Measurements from ENCODE around the gene LRP5. TPM values are rescaled to one million over a fixed set of nuclear protein-coding genes. Genes with fewer than 3 reads are reported as not detected.
A peak's percentile ranks its signal among the peaks of the same experiment; 100 is the strongest.

LRP5 gene
- total RNA-seq, 1 donor from 2014 or later, result 54.7 TPM

- Histone ChIP-seq H3K4me1 (peaks cover 12% of the 10 kb centered on the region), H3K27ac (replicated peaks) (no peak overlapping the region), H3K4me3 (no peak overlapping the region), H3K9me3 (replicated peaks) (peaks cover 16% of the 10 kb centered on the region), H3K36me3 (peaks cover 78% of the 10 kb centered on the region), H3K27me3 (ENCODE audit: low read depth) (no peaks in the 10 kb centered on the region)
- intact Hi-C loops (cut with micrococcal nuclease), result no loop called here
- no peak for DNase-seq
- no peak for TF ChIP-seq CTCF (IDR thresholded peaks at IDR 0.05; ENCODE audit: borderline replicate concordance)
Observed at GRCh38 chr11:68425866-68426380, 113.5 kb downstream of the LRP5 start.

GRCh38 chr11:68429661-68430060 is 117.3 kb downstream of the LRP5 start:
- Histone ChIP-seq H3K27ac (replicated peaks) (no peak overlapping the region), H3K4me1 (peaks cover 28% of the 10 kb centered on the region), H3K9me3 (replicated peaks) (peaks cover 16% of the 10 kb centered on the region), H3K27me3 (ENCODE audit: low read depth) (no peaks in the 10 kb centered on the region), H3K4me3 (no peak overlapping the region), H3K36me3 (peaks cover 87% of the 10 kb centered on the region)
- no peak for TF ChIP-seq CTCF (IDR thresholded peaks at IDR 0.05; ENCODE audit: borderline replicate concordance)
- intact Hi-C loops (cut with micrococcal nuclease), result no loop called here
- DNase-seq, result no peak

GRCh38 chr11:68430384-68430783 is 118.0 kb downstream of the LRP5 start:
- no peak for TF ChIP-seq CTCF (IDR thresholded peaks at IDR 0.05; ENCODE audit: borderline replicate concordance)
- Histone ChIP-seq H3K4me3 (no peak overlapping the region), H3K9me3 (replicated peaks) (peaks cover 16% of the 10 kb centered on the region), H3K36me3 (peaks cover 87% of the 10 kb centered on the region), H3K27me3 (ENCODE audit: low read depth) (no peaks in the 10 kb centered on the region), H3K27ac (replicated peaks) (no peak overlapping the region), H3K4me1 (peaks cover 34% of the 10 kb centered on the region)
- intact Hi-C loops (cut with micrococcal nuclease), result no loop called here
- no peak for DNase-seq

GRCh38 chr11:68430801-68431200 is 118.4 kb downstream of the LRP5 start:
- Histone ChIP-seq H3K27me3 (ENCODE audit: low read depth) (no peaks in the 10 kb centered on the region), H3K36me3 (peaks cover 87% of the 10 kb centered on the region), H3K4me1 (peaks cover 34% of the 10 kb centered on the region), H3K27ac (replicated peaks) (no peak overlapping the region), H3K9me3 (replicated peaks) (peaks cover 16% of the 10 kb centered on the region), H3K4me3 (no peak overlapping the region)
- TF ChIP-seq CTCF (IDR thresholded peaks at IDR 0.05; ENCODE audit: borderline replicate concordance), result no peak
- no peak for DNase-seq
- intact Hi-C loops (cut with micrococcal nuclease), result no loop called here

- peaks cover 86% of the 10 kb centered on the region for H3K36me3 ChIP-seq
- TF ChIP-seq CTCF (IDR thresholded peaks at IDR 0.05; ENCODE audit: borderline replicate concordance), result no peak
- peak overlapping the region; percentile 58 for H3K27ac ChIP-seq (replicated peaks)
- H3K4me1 ChIP-seq, result peaks cover 45% of the 10 kb centered on the region
- H3K9me3 ChIP-seq (replicated peaks), result peaks cover 16% of the 10 kb centered on the region
- no peak overlapping the region for H3K4me3 ChIP-seq
- DNase-seq, result no peak
- no peaks in the 10 kb centered on the region for H3K27me3 ChIP-seq (ENCODE audit: low read depth)
- intact Hi-C loops (cut with micrococcal nuclease), result no loop called here
Observed at GRCh38 chr11:68431984-68432645, 119.7 kb downstream of the LRP5 start.

Data from left ventricle myocardium inferior (tissue), 1 donor.